Parathyroid adenoma (tissue), 2 donors: ENCODE measurements around the gene PARP2.

Source experiments
- H2AFZ ChIP-seq: fragments of 300-600 bp; sonication (generic); one replicate; pipeline ENCODE4 v1.7.0; 2017; ENCODE audit warnings: antibody characterized with exemption, mild to moderate bottlenecking
- H3K27ac ChIP-seq: fragments of 300-600 bp; sonication (generic); one replicate; pipeline ENCODE4 v1.7.0; 2017
- H3K27me3 ChIP-seq: fragments of 300-600 bp; sonication (generic); one replicate; pipeline ENCODE4 v1.7.0; 2017; ENCODE audit warnings: low read length; ENCODE audit not compliant: control insufficient read depth, insufficient read depth
- H3K36me3 ChIP-seq: fragments of 300-600 bp; sonication (generic); one replicate; pipeline ENCODE4 v1.7.0; 2017; ENCODE audit warnings: low read length; ENCODE audit not compliant: control insufficient read depth, insufficient read depth
- H3K4me1 ChIP-seq: fragments of 300-600 bp; sonication (generic); one replicate; pipeline ENCODE4 v1.7.0; 2017; ENCODE audit warnings: control low read depth
- H3K4me2 ChIP-seq: fragments of 300-600 bp; sonication (generic); one replicate; pipeline ENCODE4 v1.7.0; 2017; ENCODE audit warnings: low read length
- H3K4me3 ChIP-seq: fragments of 300-600 bp; sonication (generic); one replicate; pipeline ENCODE4 v1.7.0; 2017; ENCODE audit warnings: low read depth, low read length
- H3K79me2 ChIP-seq: fragments of 300-600 bp; sonication (generic); one replicate; pipeline ENCODE4 v1.7.0; 2017; ENCODE audit warnings: control low read depth
- H3K9ac ChIP-seq: fragments of 300-600 bp; sonication (generic); one replicate; pipeline ENCODE4 v1.7.0; 2017; ENCODE audit warnings: mild to moderate bottlenecking
- H3K9me3 ChIP-seq: fragments of 300-600 bp; sonication (generic); one replicate; pipeline ENCODE4 v1.7.0; 2017; ENCODE audit warnings: low read length; ENCODE audit not compliant: control insufficient read depth
- CTCF ChIP-seq: fragments of 300-600 bp; sonication (generic); IDR thresholded peaks from one replicate; pipeline ENCODE4 v1.7.0; 2017; ENCODE audit warnings: antibody characterized with exemption, mild to moderate bottlenecking
- donor health status: primary hyperparathyroidism.

Gene PARP2

GRCh38 chr14:20305265-20306078, 38.0 kb upstream of the PARP2 start, which contains the start of gene TTC5:
Gene TTC5 (minus strand): TSS chr14:20305951. CDS start chr14:20305937, 14 bp downstream.
- H3K9me3 ChIP-seq = no peaks in the 10 kb centered on the region
- H3K36me3 ChIP-seq = no peaks in the 10 kb centered on the region
- H3K4me3 ChIP-seq = peak within 1 kb of the TSS; percentile 85
- H2AFZ ChIP-seq = peak within 1 kb of the TSS; percentile 63
- peak within 1 kb of the TSS; percentile 34 for H3K27ac ChIP-seq
- peak within 1 kb of the TSS; percentile 77 for H3K4me2 ChIP-seq
- H3K79me2 ChIP-seq = peaks cover 7% of the 10 kb centered on the region
- peak; percentile 93 for TF ChIP-seq CTCF
- no peaks in the 10 kb centered on the region for H3K27me3 ChIP-seq
- H3K9ac ChIP-seq = no peak within 1 kb of the TSS
- peaks cover 8% of the 10 kb centered on the region for H3K4me1 ChIP-seq

- H3K4me1 ChIP-seq = peaks cover 8% of the 10 kb centered on the region
- H3K79me2 ChIP-seq = peaks cover 7% of the 10 kb centered on the region
- TF ChIP-seq CTCF = no peak
- no peaks in the 10 kb centered on the region for H3K36me3 ChIP-seq
- H3K27me3 ChIP-seq = no peaks in the 10 kb centered on the region
- H2AFZ ChIP-seq = peak overlapping the region; percentile 63
- no peak overlapping the region for H3K4me2 ChIP-seq
- H3K9ac ChIP-seq = no peak overlapping the region
- no peaks in the 10 kb centered on the region for H3K9me3 ChIP-seq
- peak overlapping the region; percentile 85 for H3K4me3 ChIP-seq
- no peak overlapping the region for H3K27ac ChIP-seq
Measured at GRCh38 chr14:20306079-20306423, 37.4 kb upstream of the PARP2 start.

- Histone ChIP-seq H3K36me3 (no peaks in the 10 kb centered on the region), H3K27ac (no peak overlapping the region), H3K4me2 (no peak overlapping the region), H3K9me3 (no peaks in the 10 kb centered on the region), H3K27me3 (no peaks in the 10 kb centered on the region), H3K4me3 (no peak overlapping the region), H2AFZ (no peak overlapping the region), H3K4me1 (no peaks in the 10 kb centered on the region), H3K9ac (no peak overlapping the region), H3K79me2 (no peaks in the 10 kb centered on the region)
- no peak for TF ChIP-seq CTCF
Measured at GRCh38 chr14:20314026-20314425, 29.4 kb upstream of the PARP2 start.

GRCh38 chr14:20317720-20318119, 25.7 kb upstream of the PARP2 start:
- Histone ChIP-seq H3K9ac (no peak overlapping the region), H3K79me2 (no peaks in the 10 kb centered on the region), H3K4me2 (no peak overlapping the region), H3K27ac (no peak overlapping the region), H2AFZ (no peak overlapping the region), H3K4me3 (no peak overlapping the region), H3K4me1 (no peaks in the 10 kb centered on the region), H3K27me3 (no peaks in the 10 kb centered on the region), H3K9me3 (no peaks in the 10 kb centered on the region), H3K36me3 (no peaks in the 10 kb centered on the region)
- TF ChIP-seq CTCF = no peak
